OCI-LY3 (cell line): ENCODE data around the gene MAPKBP1.

ENCODE experiments used
- H2AFZ ChIP-seq: fragments of 200-600, 300-600 bp; shearing (Covaris generic); 2 replicates; pipeline ENCODE4 v1.6.0; 2014; ENCODE audit warnings: antibody characterized with exemption, low read depth, low read length
- H3K27ac ChIP-seq: fragments of 200-600, 300-600 bp; sonication (generic); 2 replicates; pipeline ENCODE4 v1.5.1; 2014; ENCODE audit warnings: mild to moderate bottlenecking, low read length, moderate library complexity, mixed read lengths
- H3K27me3 ChIP-seq: fragments of 200-600, 300-600 bp; sonication (generic); 2 replicates; pipeline ENCODE4 v1.6.1; 2014; ENCODE audit warnings: low read depth, low read length, mixed read lengths
- H3K36me3 ChIP-seq: fragments of 200-600, 300-600 bp; sonication (generic); replicated peaks from 2 replicates; pipeline ENCODE3; 2014; ENCODE audit warnings: low read depth, low read length, mixed read lengths
- H3K4me1 ChIP-seq: fragments of 300-600, 200-600 bp; sonication (generic); 2 replicates; pipeline ENCODE4 v1.6.1; 2014; ENCODE audit warnings: low read length, mixed read lengths
- H3K4me2 ChIP-seq: fragments of 200-600, 300-600 bp; sonication (generic); 2 replicates; pipeline ENCODE4 v1.6.1; 2014; ENCODE audit warnings: low read length, mixed read lengths
- H3K4me3 ChIP-seq: fragments of 300-600, 200-600 bp; sonication (generic); 2 replicates; pipeline ENCODE4 v1.5.1; 2014; ENCODE audit warnings: antibody characterized with exemption, mild to moderate bottlenecking, low read length, moderate library complexity
- H3K79me2 ChIP-seq: fragments of 300-600, 200-600 bp; shearing (Covaris generic); 2 replicates; pipeline ENCODE4 v1.6.1; 2014; ENCODE audit warnings: mild to moderate bottlenecking, low read length, mixed read lengths
- H3K9ac ChIP-seq: fragments of 300-600, 200-600 bp; shearing (Covaris generic); 2 replicates; pipeline ENCODE4 v1.6.0; 2014; ENCODE audit warnings: mild to moderate bottlenecking, low read length, moderate library complexity
- H3K9me3 ChIP-seq: fragments of 200-600, 300-600 bp; shearing (Covaris generic); 2 replicates; pipeline ENCODE4 v1.6.1; 2014; ENCODE audit warnings: low read length, mixed read lengths; ENCODE audit not compliant: insufficient read depth
- H4K20me1 ChIP-seq: fragments of 200-600, 300-600 bp; sonication (generic); 2 replicates; pipeline ENCODE4 v1.6.1; 2016; ENCODE audit warnings: low read length, mixed read lengths; ENCODE audit not compliant: insufficient read depth
- CTCF ChIP-seq: fragments of 200-600, 300-600 bp; sonication (generic); IDR thresholded peaks from 2 replicates; pipeline ENCODE4 v1.5.1; 2014; ENCODE audit warnings: antibody characterized with exemption, low read length, low read depth
- EZH2phosphoT487 ChIP-seq: fragments of 200-600 bp; shearing (Covaris generic); IDR thresholded peaks from 2 replicates; pipeline ENCODE4 v1.6.1; 2018; ENCODE audit warnings: antibody characterized with exemption, mixed run types, low read depth

MAPKBP1 gene

GRCh38 chr15:41866872-41867579 lies 92.7 kb downstream of the MAPKBP1 start:
- no peak for TF ChIP-seq CTCF
- TF ChIP-seq EZH2phosphoT487, result no peak
- H3K4me2 ChIP-seq, result no peak overlapping the region
- H3K4me3 ChIP-seq, result no peak overlapping the region
- H4K20me1 ChIP-seq, result no peaks in the 10 kb centered on the region
- H3K4me1 ChIP-seq, result no peaks in the 10 kb centered on the region
- H3K9ac ChIP-seq, result no peak overlapping the region
- no peak overlapping the region for H3K27ac ChIP-seq
- H3K27me3 ChIP-seq, result no peaks in the 10 kb centered on the region
- H3K79me2 ChIP-seq, result no peaks in the 10 kb centered on the region
- H3K36me3 ChIP-seq, result no peaks in the 10 kb centered on the region
- H2AFZ ChIP-seq, result no peak overlapping the region
- no peaks in the 10 kb centered on the region for H3K9me3 ChIP-seq

- Histone ChIP-seq H3K4me3 (no peak overlapping the region), H3K36me3 (no peaks in the 10 kb centered on the region), H3K9me3 (no peaks in the 10 kb centered on the region), H4K20me1 (no peaks in the 10 kb centered on the region), H3K27ac (no peak overlapping the region), H3K79me2 (no peaks in the 10 kb centered on the region), H3K9ac (no peak overlapping the region), H3K4me1 (no peaks in the 10 kb centered on the region), H3K4me2 (no peak overlapping the region), H3K27me3 (peaks cover 7% of the 10 kb centered on the region; the same call in 1 of the 2 replicates), H2AFZ (no peak overlapping the region)
- TF ChIP-seq EZH2phosphoT487 (no peak), CTCF (no peak)
Observed at GRCh38 chr15:41868321-41868720, 94.0 kb downstream of the MAPKBP1 start.

- no peaks in the 10 kb centered on the region for H3K4me1 ChIP-seq
- no peaks in the 10 kb centered on the region for H3K9me3 ChIP-seq
- TF ChIP-seq CTCF, result no peak
- TF ChIP-seq EZH2phosphoT487, result no peak
- no peaks in the 10 kb centered on the region for H4K20me1 ChIP-seq
- no peaks in the 10 kb centered on the region for H3K36me3 ChIP-seq
- no peak overlapping the region for H3K27ac ChIP-seq
- no peak overlapping the region for H2AFZ ChIP-seq
- H3K27me3 ChIP-seq, result peaks cover 10% of the 10 kb centered on the region; the same call in 1 of the 2 replicates
- no peak overlapping the region for H3K4me3 ChIP-seq
- no peak overlapping the region for H3K9ac ChIP-seq
- H3K4me2 ChIP-seq, result no peak overlapping the region
- H3K79me2 ChIP-seq, result no peaks in the 10 kb centered on the region
Observed at GRCh38 chr15:41869770-41870688, 95.7 kb downstream of the MAPKBP1 start.

GRCh38 chr15:41870689-41871081 lies 96.4 kb downstream of the MAPKBP1 start:
- Histone ChIP-seq H3K36me3 (no peaks in the 10 kb centered on the region), H4K20me1 (no peaks in the 10 kb centered on the region), H3K4me1 (no peaks in the 10 kb centered on the region), H3K79me2 (no peaks in the 10 kb centered on the region), H3K4me2 (no peak overlapping the region), H3K4me3 (no peak overlapping the region), H3K9me3 (no peaks in the 10 kb centered on the region), H3K27me3 (peaks cover 10% of the 10 kb centered on the region; the same call in 1 of the 2 replicates), H3K27ac (no peak overlapping the region), H3K9ac (no peak overlapping the region), H2AFZ (no peak overlapping the region)
- TF ChIP-seq CTCF, result no peak
- no peak for TF ChIP-seq EZH2phosphoT487
